GM03348 (cell line): ENCODE data around the gene FLNC.
A peak's percentile ranks its signal among the peaks of the same experiment; 100 is the strongest.

ENCODE experiments used
- DNase-seq: peaks from one replicate; pipeline ENCODE4 v3.0.0; 2012; ENCODE audit warnings: low spot score

The FLNC gene

DNA sequence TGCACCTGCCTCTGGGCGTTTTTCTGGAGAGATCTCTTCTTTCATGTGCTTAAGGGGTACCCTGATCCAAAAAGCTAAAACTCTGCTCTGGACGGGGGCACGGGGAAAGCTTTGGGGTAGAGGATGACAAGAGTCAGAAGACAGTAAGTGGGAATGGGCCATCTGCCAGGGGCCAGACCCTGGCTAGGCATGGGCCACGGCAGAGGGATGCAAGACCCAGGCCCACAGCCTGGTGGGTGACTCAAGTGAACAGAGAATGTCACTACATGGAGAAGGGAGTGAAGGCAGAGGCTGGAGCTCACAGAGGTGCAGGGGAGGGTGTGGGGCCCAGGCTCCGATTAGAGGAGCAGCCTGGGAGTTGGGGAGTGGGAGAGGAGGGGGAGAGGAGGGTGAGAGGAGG lies 15.3 kb downstream of the FLNC start:
- no peak for DNase-seq

DNA sequence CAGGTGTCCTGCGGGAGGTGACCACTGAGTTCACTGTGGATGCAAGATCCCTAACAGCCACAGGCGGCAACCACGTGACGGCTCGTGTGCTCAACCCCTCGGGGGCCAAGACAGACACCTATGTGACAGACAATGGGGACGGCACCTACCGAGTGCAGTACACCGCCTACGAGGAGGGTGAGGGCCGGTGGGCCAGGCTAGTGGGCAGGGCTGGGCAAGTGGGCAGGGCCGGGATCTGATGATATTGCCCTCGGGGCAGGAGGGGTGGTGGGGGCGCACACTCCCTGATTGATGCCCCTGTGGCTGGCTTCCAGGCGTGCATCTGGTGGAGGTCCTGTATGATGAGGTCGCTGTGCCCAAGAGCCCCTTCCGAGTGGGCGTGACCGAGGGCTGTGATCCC lies 15.8 kb downstream of the FLNC start:
- DNase-seq, result no peak

DNA sequence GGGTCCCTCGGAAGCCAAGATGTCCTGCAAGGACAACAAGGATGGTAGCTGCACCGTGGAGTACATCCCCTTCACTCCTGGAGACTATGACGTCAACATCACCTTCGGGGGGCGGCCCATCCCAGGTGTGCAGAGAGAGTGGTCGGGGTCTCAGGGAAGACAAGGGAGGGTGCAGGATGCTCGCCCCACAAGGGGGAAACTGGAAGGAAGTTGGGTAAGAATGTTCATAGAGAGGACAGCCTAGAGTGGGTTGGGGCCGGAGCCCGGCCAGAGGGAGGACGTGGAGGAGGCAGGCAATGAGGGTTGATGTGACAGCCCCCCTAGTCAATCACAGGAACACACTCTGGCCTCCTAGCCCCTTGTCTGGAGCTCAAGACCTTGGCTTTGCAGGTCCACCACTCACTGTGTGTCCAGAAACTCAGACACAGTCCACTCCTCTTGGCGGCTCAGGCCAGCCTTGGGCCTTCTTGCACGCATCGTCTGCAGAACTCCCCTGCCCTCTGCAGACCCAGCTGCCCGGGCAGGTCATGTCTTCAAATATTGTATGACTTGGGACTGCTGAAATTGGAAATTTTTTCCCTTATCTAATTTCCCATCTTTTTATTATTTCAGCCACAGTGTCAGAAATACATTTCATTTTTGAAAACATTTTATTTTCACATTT lies 16.7 kb downstream of the FLNC start:
- no peak for DNase-seq

DNA sequence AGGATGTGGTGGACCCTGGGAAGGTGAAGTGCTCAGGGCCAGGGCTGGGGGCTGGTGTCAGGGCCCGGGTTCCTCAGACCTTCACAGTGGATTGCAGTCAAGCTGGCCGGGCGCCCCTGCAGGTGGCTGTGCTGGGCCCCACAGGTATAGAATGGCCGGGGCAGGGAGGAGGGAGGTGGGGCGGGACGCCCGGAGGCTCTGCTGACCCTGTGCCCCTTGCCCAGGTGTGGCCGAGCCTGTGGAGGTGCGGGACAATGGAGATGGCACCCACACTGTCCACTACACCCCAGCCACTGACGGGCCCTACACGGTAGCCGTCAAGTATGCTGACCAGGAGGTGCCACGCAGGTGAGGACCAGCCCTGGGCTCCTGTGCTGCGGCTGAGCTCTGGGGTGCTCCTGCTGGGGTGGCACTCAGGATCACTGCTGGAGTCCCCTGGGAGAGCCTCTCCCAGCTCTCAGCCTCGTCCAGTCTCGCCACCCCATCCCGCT lies 17.6 kb downstream of the FLNC start:
- DNase-seq, result no peak

DNA sequence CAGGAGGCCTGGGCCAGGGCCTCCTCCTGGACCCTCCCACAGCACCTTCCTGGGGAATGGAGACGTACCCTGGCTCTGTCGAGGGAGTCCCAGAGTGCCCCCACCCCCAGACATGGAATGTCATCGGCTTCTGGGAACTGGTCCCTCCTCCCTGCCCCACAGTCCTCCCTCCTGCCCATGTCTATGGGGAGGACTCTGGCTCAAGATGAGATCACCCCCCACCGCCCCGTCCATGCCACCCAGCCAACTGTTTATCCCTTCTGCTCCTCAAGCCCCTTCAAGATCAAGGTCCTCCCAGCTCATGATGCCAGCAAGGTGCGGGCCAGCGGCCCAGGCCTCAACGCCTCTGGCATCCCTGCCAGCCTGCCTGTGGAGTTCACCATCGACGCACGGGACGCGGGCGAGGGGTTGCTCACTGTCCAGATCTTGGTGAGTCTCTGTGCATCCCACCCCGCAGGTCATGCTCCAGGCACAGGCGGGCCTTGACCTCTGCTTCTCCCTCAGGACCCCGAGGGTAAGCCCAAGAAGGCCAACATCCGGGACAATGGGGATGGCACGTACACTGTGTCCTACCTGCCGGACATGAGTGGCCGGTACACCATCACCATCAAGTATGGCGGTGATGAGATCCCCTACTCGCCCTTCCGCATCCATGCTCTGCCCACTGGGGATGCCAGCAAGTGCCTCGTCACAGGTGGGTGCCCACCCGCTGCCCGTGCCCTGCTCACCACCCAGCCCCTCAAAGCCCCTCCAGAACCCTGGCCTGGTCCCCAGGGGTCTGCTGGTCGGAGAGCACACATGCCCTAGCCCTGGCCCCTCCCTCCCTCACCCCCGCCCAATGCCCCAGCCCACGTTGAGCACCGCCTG lies 18.3 kb downstream of the FLNC start:
- no peak for DNase-seq

DNA sequence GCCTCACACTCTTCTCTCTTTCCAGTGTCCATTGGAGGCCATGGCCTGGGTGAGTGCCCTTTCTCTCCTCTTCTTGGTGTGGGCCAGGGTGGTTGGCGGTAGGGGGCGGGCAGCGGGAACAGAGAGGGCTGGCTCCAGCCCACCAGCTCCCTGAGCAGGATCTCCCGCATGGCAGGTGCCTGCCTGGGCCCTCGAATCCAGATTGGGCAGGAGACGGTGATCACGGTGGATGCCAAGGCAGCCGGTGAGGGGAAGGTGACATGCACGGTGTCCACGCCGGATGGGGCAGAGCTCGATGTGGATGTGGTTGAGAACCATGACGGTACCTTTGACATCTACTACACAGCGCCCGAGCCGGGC lies 18.9 kb downstream of the FLNC start:
- no peak for DNase-seq

DNA sequence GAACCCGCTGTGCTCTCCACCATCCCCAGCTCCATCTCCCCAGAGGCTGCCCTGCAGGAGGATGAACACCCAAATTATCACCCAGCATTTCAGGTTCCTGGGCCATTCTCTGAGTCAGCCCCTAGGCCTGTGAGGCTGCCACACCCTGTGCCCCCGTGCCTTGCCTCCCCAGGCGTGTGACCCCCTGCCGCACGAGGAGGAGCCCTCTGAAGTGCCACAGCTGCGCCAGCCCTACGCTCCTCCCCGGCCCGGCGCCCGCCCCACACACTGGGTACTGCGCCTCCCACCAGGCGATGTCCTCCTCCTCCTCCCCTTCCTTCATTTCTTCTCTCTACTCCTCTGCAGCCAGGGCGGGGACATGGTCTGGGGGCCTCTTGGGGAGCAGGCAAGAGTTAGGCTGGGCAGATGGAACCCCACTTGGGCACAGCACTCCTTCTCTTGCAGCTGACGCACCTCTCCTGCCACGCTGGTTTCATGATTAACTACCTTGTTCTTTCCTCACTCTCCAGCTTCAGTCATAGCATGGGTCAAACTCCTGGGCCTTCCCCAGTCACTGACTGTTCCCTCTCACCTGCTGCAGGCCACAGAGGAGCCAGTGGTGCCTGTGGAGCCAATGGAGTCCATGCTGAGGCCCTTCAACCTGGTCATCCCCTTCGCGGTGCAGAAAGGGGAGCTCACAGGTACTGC lies 19.7 kb downstream of the FLNC start:
- DNase-seq, result no peak

DNA sequence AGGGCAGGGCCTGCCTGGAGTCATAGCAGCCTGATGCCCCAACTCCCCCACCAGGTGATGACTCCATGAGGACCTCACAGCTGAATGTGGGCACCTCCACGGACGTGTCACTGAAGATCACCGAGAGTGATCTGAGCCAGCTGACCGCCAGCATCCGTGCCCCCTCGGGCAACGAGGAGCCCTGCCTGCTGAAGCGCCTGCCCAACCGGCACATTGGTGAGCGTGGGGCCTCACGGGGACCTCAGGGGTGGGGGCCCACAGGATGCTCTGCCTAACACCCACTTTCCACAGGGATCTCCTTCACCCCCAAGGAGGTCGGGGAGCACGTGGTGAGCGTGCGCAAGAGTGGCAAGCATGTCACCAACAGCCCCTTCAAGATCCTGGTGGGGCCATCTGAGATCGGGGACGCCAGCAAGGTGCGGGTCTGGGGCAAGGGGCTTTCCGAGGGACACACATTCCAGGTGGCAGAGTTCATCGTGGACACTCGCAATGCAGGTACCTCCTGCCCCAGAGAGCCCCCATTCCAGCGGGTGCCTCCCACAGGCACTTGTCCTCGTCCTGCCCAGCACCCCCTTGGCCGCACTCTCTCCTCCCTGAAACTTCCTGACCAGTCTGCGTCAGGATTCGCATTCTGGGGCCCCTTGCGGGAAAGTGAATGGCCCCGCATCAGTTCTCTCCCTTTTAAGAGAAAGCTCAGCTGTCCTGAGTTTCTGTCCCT lies 22.5 kb downstream of the FLNC start:
- no peak for DNase-seq

DNA sequence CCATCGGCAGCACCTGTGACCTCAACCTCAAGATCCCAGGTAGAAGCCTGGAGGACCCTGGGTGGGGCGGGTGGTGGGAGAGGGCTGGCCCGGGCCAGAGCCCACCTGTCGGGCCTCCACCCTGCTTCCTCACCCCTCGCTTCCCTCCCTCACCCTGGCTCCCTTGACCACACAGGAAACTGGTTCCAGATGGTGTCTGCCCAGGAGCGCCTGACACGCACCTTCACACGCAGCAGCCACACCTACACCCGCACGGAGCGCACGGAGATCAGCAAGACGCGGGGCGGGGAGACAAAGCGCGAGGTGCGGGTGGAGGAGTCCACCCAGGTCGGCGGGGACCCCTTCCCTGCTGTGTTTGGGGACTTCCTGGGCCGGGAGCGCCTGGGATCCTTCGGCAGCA lies 23.6 kb downstream of the FLNC start:
- DNase-seq, result no peak

DNA sequence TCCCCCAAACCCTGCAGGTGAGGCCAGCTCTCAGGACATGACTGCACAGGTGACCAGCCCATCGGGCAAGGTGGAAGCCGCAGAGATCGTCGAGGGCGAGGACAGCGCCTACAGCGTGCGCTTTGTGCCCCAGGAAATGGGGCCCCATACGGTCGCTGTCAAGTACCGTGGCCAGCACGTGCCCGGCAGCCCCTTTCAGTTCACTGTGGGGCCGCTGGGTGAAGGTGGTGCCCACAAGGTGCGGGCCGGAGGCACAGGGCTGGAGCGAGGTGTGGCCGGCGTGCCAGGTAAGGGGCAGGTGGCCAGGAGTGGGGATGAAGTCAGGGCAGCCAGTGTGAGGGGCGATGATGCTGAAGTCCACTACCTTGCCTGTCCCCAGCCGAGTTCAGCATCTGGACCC lies 24.2 kb downstream of the FLNC start:
- no peak for DNase-seq

DNA sequence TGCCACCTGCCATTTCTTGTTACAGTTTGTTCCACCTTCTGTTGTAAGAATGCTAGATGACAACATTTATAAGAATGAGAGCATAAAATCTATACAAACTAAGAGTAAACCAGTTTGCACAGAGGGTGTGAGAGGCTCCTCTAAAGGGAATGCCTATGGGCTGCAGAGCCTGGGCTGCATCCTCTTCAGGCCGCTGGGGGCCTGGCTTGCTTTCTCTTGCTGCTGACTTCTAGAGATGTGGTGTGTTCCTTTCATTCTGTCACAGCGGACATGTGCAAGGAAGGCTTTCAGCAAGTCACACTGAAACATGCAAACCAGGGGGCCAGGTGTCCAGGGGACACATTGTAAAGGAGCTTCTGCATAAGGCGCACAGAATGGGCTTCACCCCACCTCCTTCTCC lies 25.4 kb downstream of the FLNC start:
- no peak for DNase-seq

DNA sequence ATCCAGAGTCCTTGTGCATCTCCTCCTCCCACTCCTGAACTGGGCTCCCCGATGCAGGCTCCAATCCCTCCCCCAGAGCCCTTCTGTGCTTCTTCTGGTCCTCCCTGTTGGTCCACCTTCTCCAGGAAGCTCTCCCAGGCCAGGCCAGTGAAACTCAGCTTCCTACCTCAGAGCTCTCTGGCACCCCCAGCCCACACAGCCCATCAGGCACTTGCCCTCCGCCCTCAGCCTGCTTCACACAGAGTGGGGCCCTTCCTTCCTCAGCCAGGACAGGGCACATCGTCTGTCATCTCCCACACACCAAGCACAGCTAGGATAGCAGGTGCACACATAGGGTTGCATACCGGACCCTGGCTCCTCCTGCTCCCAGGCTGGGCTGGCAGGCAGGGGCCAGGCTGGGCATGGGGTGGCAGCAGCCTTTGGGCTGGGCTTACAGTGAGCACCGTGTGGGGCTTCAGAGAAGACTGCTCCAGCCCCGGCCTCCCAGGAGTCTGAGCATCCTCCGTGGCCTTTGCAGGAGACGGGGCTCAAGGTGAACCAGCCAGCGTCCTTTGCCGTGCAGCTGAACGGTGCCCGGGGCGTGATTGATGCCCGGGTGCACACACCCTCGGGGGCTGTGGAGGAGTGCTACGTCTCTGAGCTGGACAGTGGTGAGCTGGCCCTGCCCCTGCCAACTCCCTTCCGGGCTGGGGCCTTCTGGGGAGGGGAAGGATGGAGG lies 26.0 kb downstream of the FLNC start:
- no peak for DNase-seq

DNA sequence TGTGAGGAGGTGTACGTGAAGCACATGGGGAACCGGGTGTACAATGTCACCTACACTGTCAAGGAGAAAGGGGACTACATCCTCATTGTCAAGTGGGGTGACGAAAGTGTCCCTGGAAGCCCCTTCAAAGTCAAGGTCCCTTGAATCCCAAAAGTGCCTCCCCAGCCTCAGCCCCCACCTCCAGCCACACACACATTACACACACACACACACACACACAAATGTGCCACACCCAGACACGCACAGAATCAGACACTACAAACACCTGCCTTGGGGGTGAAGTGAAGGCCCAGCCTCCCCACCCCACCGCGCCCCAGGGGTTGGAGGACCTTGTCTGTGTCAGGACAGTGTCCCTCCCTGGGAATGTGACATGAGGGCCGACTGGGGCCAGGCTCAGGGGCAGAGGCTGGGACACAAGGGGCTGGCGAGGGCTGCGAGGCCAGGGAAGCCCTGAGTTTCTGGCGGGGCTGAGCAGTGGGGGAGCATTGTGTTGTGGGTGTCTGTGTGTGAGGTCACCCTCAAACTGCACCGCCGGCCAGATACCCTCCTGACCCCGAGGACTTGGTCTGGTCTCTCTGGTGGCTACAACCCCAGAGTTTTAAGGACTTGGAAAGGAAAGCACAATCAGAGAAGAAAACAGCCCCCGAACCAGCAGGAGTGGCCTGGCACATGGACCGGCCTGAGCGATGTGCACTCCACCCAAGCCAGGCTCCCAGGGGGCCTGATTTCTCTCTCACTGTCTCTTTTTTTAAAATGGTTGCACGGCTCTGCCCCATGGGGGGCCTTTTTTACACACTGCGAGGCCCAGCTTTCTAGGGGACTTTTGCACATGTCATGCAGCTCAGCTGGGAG lies 28.4 kb downstream of the FLNC start:
- peak; percentile 47 for DNase-seq

DNA sequence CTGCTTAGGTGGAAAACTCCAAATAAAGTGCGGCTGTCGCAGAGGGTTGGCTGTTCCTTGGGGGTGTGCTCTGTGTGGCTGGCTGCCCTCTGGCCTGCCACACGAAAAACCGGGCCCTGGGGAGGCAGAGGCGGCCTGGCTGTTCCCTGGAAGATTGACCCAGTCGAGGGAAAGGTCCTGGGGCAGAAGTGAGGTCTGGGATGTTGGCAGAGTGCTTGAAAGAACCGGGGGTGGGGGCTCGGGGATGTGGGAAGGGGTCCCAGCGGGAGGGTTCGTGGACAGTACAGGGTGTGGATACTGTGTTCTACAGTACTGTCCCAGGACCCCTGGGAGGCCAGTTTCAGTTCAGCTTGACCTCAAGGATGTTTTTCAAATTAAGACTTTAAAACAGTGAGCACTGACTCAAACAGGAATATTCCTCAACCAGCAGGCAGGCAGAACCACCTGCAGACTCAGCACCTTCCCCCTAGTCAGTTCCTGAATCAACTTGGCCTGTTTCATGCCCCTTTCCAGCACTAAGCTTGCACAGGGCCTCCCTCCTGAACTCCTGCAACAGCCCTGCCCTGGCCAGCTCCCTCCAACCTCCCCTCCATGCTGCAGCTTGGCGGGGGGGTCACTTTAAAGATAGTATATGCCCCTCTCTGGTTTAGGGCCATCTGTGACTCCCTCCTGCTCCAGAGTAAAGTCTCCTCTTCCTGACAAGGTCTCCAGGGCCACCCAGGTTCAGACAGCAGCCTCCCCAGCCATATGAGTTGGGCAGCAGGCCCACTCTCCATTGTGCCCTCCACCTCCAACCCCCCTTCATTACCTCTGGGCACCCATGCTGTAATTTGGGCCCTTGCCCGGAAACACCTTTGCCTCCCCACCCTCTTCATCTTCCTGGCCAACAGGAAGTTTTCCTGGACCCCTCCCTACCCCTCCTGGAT lies 29.3 kb downstream of the FLNC start:
- no peak for DNase-seq

DNA sequence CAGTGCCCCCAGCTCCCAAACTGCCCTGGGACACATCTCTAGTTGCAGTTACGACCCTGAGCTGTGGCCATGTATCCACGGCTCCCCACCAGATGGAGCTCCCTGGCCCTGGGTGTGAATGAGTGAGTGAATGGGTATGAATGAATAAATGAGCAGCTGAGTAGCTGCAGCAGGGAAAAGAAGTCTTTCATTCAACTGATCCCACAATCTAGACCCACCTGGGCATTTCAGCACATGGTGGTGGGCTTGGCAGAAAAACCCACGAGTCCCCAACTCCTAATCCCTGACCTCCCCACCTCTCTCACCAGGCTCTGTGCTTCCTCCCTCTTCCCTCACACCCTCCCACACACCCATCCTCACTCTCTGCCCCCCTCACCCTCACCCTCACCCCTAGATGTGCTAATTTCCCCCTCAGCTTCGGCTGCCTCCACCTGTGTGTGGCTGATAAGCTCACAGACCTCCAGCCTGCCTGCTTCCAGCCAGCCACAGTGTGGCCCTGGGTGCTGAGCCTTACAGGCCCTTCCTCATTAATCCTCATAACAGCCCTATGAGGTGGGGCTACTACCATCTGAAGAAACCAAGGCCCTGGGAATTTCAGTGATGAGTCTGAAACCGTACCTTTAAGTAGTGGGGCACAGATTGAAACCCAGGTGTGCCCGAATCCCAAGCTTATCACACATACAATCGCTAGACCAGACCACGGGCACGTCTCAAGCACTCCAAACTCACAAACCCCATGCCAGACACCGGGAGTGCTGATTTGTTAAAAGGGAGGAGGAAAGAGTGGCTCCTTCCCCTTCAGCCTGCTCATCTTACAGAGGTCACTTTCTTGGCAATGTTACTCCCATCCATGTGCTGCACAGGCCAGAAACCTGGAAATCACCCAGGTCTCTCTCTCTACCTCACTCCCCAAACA lies 30.2 kb downstream of the FLNC start:
- DNase-seq, result peak; percentile 70

DNA sequence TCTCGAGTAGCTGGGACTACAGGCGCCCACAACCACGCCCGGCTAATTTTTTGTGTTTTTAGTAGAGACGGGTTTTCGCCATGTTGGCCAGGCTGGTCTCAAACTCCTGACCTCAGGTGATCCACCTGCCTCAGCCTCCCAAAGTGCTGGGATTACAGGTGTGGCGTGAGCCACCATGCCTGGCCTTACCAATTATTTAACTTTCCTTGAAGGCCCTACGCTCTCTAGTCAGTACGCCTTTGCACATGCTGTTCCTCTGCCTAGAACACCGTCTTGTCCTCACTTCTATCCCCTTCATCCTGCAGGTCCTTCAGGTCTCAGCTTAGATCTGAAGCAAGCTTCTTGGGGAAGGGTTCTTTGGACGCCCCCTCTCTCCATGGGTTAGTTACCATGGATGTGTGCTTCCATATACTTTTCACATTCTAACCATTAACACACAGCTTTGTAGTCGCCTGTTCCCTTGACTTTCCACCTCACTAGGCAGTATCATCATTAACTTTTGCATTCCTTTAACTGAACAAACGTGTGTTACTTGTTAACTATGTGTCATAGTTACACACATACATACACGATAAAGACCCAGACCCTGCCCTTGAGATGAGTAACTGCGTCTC lies 31.9 kb downstream of the FLNC start:
- no peak for DNase-seq

DNA sequence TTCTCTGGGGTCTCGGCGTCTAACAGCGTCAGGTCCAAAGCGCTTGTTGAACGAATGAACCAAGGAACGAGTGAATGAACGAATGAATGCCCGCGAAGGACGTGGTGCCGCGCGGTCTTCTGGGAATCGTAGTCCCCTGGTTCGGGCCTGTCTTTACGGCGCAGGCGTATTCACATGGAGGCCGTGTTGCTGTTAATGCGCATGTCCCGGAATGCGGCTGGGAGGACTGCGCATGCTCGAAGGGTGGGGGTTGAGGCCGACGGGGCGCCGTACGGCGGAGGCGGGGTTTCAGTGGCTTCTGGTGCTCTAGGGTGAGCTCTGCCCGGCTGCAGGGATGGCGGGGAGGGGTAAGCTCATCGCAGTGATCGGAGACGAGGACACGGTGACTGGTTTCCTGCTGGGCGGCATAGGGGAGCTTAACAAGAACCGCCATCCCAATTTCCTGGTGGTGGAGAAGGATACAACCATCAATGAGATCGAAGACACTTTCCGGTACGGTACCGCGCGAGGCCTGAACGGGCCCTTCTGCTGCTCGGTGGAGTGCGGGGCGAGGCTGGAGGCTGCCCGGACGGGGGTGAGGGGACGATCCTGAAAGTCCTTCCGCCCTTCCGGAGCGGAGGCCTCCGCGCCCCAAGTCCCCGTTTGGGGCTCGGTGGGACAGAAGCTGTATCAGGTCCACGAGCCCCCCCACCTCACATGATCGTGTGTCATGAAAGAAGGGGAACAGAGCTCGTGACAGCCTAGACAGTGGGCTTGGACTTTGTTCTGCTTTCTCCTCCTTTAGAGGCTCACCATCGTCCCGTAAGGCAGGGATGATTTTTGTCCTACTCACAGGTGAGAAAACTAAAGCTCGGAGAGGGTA lies 32.6 kb downstream of the FLNC start, which contains the start of gene ATP6V1F:
Gene ATP6V1F, plus strand, starts transcription at position 286 of the 862 bp plus-strand sequence. Its CDS starts 49 bp downstream, at position 335.
- DNase-seq, result peak; percentile 100
